H9 (cell line): ENCODE results near the gene FAF1. TPM values are rescaled to one million over a fixed set of nuclear protein-coding genes. Genes with fewer than 3 reads are reported as not detected.

ENCODE experiments used
- DNase-seq: peaks from one replicate; pipeline ENCODE4 v3.0.0-alpha.2; 2017
- H2AFZ ChIP-seq: one replicate; pipeline ENCODE4 v1.6.1; 2013; ENCODE audit warnings: mild to moderate bottlenecking, low read length, control low read depth, moderate library complexity
- H2AK5ac ChIP-seq: 2 replicates; pipeline ENCODE4 v1.6.1; 2013; ENCODE audit warnings: low read length, control low read depth, mixed read lengths; ENCODE audit not compliant: insufficient read length
- H2BK120ac ChIP-seq: one replicate; pipeline ENCODE4 v1.6.1; 2013; ENCODE audit warnings: low read depth, mild to moderate bottlenecking, low read length, control low read depth, inconsistent platforms; ENCODE audit not compliant: poor library complexity, severe bottlenecking
- H2BK12ac ChIP-seq: 2 replicates; pipeline ENCODE4 v1.6.1; 2013; ENCODE audit warnings: low read length, control low read depth, mixed read lengths, low read depth; ENCODE audit not compliant: insufficient read length
- H2BK15ac ChIP-seq: 2 replicates; pipeline ENCODE4 v1.6.1; 2013; ENCODE audit warnings: low read depth, low read length, control low read depth
- H2BK20ac ChIP-seq: one replicate; pipeline ENCODE4 v1.6.1; 2013; ENCODE audit warnings: low read depth, mild to moderate bottlenecking, low read length, control low read depth, inconsistent platforms; ENCODE audit not compliant: poor library complexity, severe bottlenecking
- H2BK5ac ChIP-seq: 2 replicates; pipeline ENCODE4 v1.6.1; 2013; ENCODE audit warnings: low read length, control low read depth, mixed read lengths; ENCODE audit not compliant: insufficient read length
- H3K14ac ChIP-seq: 2 replicates; pipeline ENCODE4 v1.6.1; 2013; ENCODE audit warnings: low read length, control low read depth; ENCODE audit not compliant: insufficient read depth
- H3K18ac ChIP-seq: 2 replicates; pipeline ENCODE4 v1.6.1; 2013; ENCODE audit warnings: low read depth, mild to moderate bottlenecking, mixed read lengths, low read length, control low read depth; ENCODE audit not compliant: insufficient read length
- H3K23ac ChIP-seq: 2 replicates; pipeline ENCODE4 v1.6.1; 2013; ENCODE audit warnings: low read length, control low read depth, mixed read lengths, low read depth; ENCODE audit not compliant: insufficient read length
- H3K23me2 ChIP-seq: 2 replicates; pipeline ENCODE4 v1.6.1; 2013; ENCODE audit warnings: low read depth, mild to moderate bottlenecking, mixed read lengths, low read length, control low read depth; ENCODE audit not compliant: insufficient read length, poor library complexity, severe bottlenecking
- H3K27ac ChIP-seq: 2 replicates; pipeline ENCODE4 v1.5.1; 2013; ENCODE audit warnings: low read length, control low read depth, mixed read lengths, low read depth; ENCODE audit not compliant: insufficient read length
- H3K27me3 ChIP-seq: 2 replicates; pipeline ENCODE4 v1.6.1; 2013; ENCODE audit warnings: low read length, control low read depth, inconsistent platforms; ENCODE audit not compliant: insufficient read depth
- H3K4ac ChIP-seq: 2 replicates; pipeline ENCODE4 v1.6.1; 2013; ENCODE audit warnings: low read depth, mild to moderate bottlenecking, control low read depth, inconsistent platforms, low read length, moderate library complexity
- H3K4me1 ChIP-seq: 2 replicates; pipeline ENCODE4 v1.6.1; 2013; ENCODE audit warnings: low read length, control low read depth, inconsistent platforms; ENCODE audit not compliant: insufficient read depth
- H3K4me2 ChIP-seq: 2 replicates; pipeline ENCODE4 v1.6.1; 2013; ENCODE audit warnings: low read length, control low read depth, mixed read lengths; ENCODE audit not compliant: insufficient read length, insufficient read depth
- H3K56ac ChIP-seq: 2 replicates; pipeline ENCODE4 v1.6.1; 2013; ENCODE audit warnings: low read depth, mild to moderate bottlenecking, mixed read lengths, low read length, control low read depth; ENCODE audit not compliant: insufficient read length
- H3K79me1 ChIP-seq: 2 replicates; pipeline ENCODE4 v1.6.1; 2013; ENCODE audit warnings: low read depth, mild to moderate bottlenecking, moderate library complexity, low read length, control low read depth, inconsistent platforms; ENCODE audit not compliant: insufficient read depth, poor library complexity, severe bottlenecking
- H3K79me2 ChIP-seq: 2 replicates; pipeline ENCODE4 v1.6.1; 2013; ENCODE audit warnings: low read length, control low read depth, inconsistent platforms; ENCODE audit not compliant: insufficient read depth
- H3K9ac ChIP-seq: 2 replicates; pipeline ENCODE4 v1.6.1; 2013; ENCODE audit warnings: low read length, control low read depth, mixed read lengths; ENCODE audit not compliant: insufficient read length; ENCODE audit errors: extremely low read depth
- H3K9me3 ChIP-seq: one replicate; pipeline ENCODE4 v1.6.1; 2013; ENCODE audit warnings: low read depth, low read length, inconsistent platforms; ENCODE audit not compliant: control insufficient read depth
- H3T11ph ChIP-seq: one replicate; pipeline ENCODE4 v1.6.1; 2013; ENCODE audit warnings: mild to moderate bottlenecking, low read length, control low read depth, inconsistent platforms
- H4K20me1 ChIP-seq: one replicate; pipeline ENCODE4 v1.6.1; 2013; ENCODE audit not compliant: control insufficient read depth, insufficient read length, insufficient read depth
- H4K5ac ChIP-seq: 2 replicates; pipeline ENCODE4 v1.6.1; 2013; ENCODE audit warnings: low read depth, mild to moderate bottlenecking, mixed read lengths, low read length, control low read depth; ENCODE audit not compliant: insufficient read length
- H4K8ac ChIP-seq: replicated peaks from 2 replicates; pipeline ENCODE4 v1.6.1; 2013; ENCODE audit warnings: low read length, control low read depth, mixed read lengths, low read depth; ENCODE audit not compliant: insufficient read length
- H4K91ac ChIP-seq: 2 replicates; pipeline ENCODE4 v1.6.1; 2013; ENCODE audit warnings: low read depth, mild to moderate bottlenecking, moderate library complexity, mixed read lengths, low read length, control low read depth; ENCODE audit not compliant: insufficient read length
- H3K27ac Mint-ChIP-seq, 3 experiments: 2 replicates in 2 of 3; 3 replicates in 1 of 3; pipeline ENCODE4 v1.8.0; 2020 to 2021; ENCODE audit warnings: mixed read lengths in 3 of 3, mild to moderate bottlenecking in 1 of 3, moderate library complexity in 1 of 3
- H3K27me3 Mint-ChIP-seq: 2 replicates; pipeline ENCODE4 v1.8.0; 2021; ENCODE audit warnings: low read depth, mild to moderate bottlenecking, moderate library complexity, mixed read lengths
- H3K36me3 Mint-ChIP-seq, 3 experiments: 2 replicates in 2 of 3; 3 replicates in 1 of 3; pipeline ENCODE4 v1.8.0; 2020 to 2021; ENCODE audit warnings: low read depth in 3 of 3, mixed read lengths in 3 of 3; ENCODE audit not compliant: insufficient read depth in 1 of 3
- H3K4me1 Mint-ChIP-seq, 2 experiments: 2 replicates each; pipeline ENCODE4 v1.8.0; 2020; ENCODE audit warnings: mixed read lengths in 2 of 2
- H3K4me3 Mint-ChIP-seq, 2 experiments: 2 replicates in 1 of 2; 3 replicates in 1 of 2; pipeline ENCODE4 v1.8.0; 2020 to 2021; ENCODE audit warnings: mild to moderate bottlenecking in 2 of 2, mixed read lengths in 2 of 2, moderate library complexity in 1 of 2
- H3K9me3 Mint-ChIP-seq, 2 experiments: 2 replicates in 1 of 2; 3 replicates in 1 of 2; pipeline ENCODE4 v1.8.0; 2020; ENCODE audit warnings: mild to moderate bottlenecking in 2 of 2, mixed read lengths in 2 of 2, moderate library complexity in 1 of 2
- WGBS: extraction: QIAGEN DNeasy Blood & Tissue Kit; methylation state at CpG from one replicate; pipeline ENCODE4 v1.1.7; 2013; ENCODE audit warnings: missing lambda C conversion rate, low lambda C conversion rate, mixed read lengths; ENCODE audit not compliant: insufficient read length; ENCODE audit errors: extremely low coverage; 5-methylcytosine and 5-hydroxymethylcytosine counted together
- total RNA-seq: library from RNA; stranded (reverse); gene quantifications from 2 replicates; pipeline ENCODE4 v1.2.1, GENCODE V29; 2021
- TF ChIP-seq, protein P1 (sequence below): fragments of 200-600 bp; sonication (generic); conservative IDR thresholded peaks from 3 replicates; pipeline ENCODE4 v1.8.0; 2021; ENCODE audit warnings: antibody characterized with exemption, mild to moderate bottlenecking

FAF1 gene
- total RNA-seq, 1 experiment from 2014 or later: 60.8 TPM

- Histone ChIP-seq H4K91ac (no peak overlapping the region), H4K20me1 (no peaks in the 10 kb centered on the region), H3K4ac (no peak overlapping the region), H3K79me2 (no peaks in the 10 kb centered on the region), H3K4me2 (no peak overlapping the region), H3K14ac (no peak overlapping the region), H2AFZ (no peak overlapping the region), H3K9ac (no peak overlapping the region), H3K27me3 (no peaks in the 10 kb centered on the region), H2AK5ac (no peak overlapping the region), H3K79me1 (no peaks in the 10 kb centered on the region), H2BK5ac (no peak overlapping the region), H3K18ac (no peak overlapping the region), H2BK20ac (no peak overlapping the region), H3K56ac (no peak overlapping the region), H2BK120ac (no peak overlapping the region), H4K5ac (no peak overlapping the region), H3K23ac (no peak overlapping the region), H4K8ac (no peak overlapping the region), H2BK12ac (no peak overlapping the region), H3K23me2 (no peaks in the 10 kb centered on the region), H3K9me3 (no peaks in the 10 kb centered on the region), H3K27ac (no peak overlapping the region), H2BK15ac (no peak overlapping the region), H3K4me1 (no peaks in the 10 kb centered on the region), H3T11ph (no peak overlapping the region)
- Mint-ChIP-seq H3K27me3 (no peaks in the 10 kb centered on the region), H3K4me1 (peaks cover 11 to 21% of the 10 kb centered on the region in 2 experiments), H3K9me3 (no peaks in the 10 kb centered on the region), H3K36me3 (no peaks in the 10 kb centered on the region), H3K27ac (peak overlapping the region in 2 of 3 experiments; percentile 50 to 79; a peak in 3 of 7 replicates), H3K4me3 (no peak overlapping the region)
- no CpG with 5 or more reads among the region's 5 CpGs for WGBS
- no peak for DNase-seq
- TF ChIP-seq, protein P1, sequence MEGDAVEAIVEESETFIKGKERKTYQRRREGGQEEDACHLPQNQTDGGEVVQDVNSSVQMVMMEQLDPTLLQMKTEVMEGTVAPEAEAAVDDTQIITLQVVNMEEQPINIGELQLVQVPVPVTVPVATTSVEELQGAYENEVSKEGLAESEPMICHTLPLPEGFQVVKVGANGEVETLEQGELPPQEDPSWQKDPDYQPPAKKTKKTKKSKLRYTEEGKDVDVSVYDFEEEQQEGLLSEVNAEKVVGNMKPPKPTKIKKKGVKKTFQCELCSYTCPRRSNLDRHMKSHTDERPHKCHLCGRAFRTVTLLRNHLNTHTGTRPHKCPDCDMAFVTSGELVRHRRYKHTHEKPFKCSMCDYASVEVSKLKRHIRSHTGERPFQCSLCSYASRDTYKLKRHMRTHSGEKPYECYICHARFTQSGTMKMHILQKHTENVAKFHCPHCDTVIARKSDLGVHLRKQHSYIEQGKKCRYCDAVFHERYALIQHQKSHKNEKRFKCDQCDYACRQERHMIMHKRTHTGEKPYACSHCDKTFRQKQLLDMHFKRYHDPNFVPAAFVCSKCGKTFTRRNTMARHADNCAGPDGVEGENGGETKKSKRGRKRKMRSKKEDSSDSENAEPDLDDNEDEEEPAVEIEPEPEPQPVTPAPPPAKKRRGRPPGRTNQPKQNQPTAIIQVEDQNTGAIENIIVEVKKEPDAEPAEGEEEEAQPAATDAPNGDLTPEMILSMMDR: no peak
Measured at GRCh38 chr1:50661626-50662025, 298.4 kb downstream of the FAF1 start.
